ENCODE data around the gene GARRE1.
A peak's percentile ranks its signal among the peaks of the same experiment; 100 is the strongest.
"Not testable (repeated sequence)": the region's sequence is repeated elsewhere in the genome, so short reads cannot be mapped to it uniquely, and the experiment has no call there.

Gene GARRE1

GRCh38 chr19:34260771-34261173, 6.4 kb downstream of the GARRE1 start:
- no peak for DNase-seq

DNA sequence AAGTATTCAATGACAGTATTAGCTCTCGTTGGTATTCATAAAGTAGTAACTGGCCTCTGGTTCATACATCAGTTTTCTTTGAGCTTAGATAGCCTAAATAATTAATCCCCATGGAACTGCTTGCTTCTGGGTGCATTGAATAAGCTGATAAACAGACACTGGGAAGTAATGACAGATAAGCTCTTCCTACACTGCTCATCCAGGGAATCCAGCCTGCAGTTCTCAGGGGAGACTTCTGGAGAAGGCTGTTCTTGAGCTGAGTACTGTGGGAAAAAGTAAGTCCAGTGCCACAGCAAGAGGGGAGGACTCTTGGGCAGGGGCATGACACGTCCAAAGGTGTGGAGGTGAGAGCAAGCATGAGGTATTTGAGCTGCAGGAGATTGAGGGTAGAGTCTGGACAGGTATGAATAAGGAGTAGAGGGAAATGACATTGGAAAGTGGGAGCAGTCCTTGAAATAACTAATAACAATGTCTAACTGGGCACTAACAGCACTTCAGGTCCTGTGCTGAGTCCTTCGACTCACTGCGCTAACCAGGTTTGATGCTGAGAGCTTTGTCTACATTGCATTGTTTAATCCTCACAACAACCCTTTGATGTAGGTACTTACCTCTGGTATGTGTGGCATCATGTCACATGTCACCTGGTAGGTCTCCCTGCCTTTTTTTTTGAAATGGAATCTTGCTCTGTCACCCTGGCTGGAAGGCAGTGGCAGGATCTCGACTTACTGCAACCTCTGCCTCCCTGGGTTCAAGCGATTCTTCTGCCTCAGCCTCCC, 7.2 kb downstream of the GARRE1 start:
- no peak for DNase-seq

- DNase-seq, result no peak
These were observed 9.4 kb downstream of the GARRE1 start for GRCh38 chr19:34263745-34264237.

DNA sequence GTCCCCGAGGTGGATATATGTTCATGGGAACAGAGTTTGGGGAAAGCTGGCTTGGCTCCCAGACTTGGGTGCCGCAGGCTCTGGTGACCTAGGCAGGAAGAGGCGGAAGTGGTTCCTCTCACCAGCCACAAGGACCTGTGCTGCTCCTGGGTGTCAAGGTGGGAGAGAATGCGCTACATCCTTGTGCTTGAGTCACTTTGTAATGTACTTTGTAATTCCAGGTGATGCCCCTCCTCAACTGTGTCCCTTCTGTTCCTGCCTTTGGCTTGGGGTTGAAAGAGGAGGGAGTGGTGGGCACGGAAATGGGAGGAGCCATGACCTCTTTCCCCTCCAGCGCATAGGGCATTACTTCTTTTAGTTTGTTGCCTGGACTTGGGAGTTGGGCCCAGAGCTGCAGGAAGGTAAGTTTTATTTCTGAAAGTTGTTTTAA, 10.9 kb downstream of the GARRE1 start:
- DNase-seq, result no peak

- peak; percentile 13 for DNase-seq
These were observed 14.7 kb downstream of the GARRE1 start for GRCh38 chr19:34269081-34269480.

GRCh38 chr19:34269489-34269888, 15.1 kb downstream of the GARRE1 start:
- DNase-seq, result no peak

GRCh38 chr19:34269968-34270621, 15.7 kb downstream of the GARRE1 start:
- DNase-seq, result peak; percentile 91

DNA sequence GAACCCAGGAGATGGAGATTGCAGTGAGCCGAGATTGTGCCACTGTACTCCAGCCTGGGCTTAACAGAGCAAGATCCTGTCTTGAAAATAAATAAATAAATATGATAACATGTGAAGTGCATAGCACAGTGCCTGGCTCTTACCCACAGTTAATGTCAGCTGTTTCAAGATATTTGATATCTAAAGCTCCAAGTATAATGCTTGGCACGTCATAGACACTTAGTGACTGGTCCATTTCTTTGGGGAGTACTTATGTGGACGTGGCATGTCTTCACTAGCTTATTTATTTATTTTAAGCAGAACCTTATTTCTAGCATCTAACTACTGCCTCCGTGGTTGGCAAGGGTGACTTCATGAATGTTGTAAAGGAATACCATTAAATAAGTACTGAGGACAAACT, 18.8 kb downstream of the GARRE1 start:
- DNase-seq, result no peak

GRCh38 chr19:34274284-34274826, 20.0 kb downstream of the GARRE1 start:
- no peak for DNase-seq

DNA sequence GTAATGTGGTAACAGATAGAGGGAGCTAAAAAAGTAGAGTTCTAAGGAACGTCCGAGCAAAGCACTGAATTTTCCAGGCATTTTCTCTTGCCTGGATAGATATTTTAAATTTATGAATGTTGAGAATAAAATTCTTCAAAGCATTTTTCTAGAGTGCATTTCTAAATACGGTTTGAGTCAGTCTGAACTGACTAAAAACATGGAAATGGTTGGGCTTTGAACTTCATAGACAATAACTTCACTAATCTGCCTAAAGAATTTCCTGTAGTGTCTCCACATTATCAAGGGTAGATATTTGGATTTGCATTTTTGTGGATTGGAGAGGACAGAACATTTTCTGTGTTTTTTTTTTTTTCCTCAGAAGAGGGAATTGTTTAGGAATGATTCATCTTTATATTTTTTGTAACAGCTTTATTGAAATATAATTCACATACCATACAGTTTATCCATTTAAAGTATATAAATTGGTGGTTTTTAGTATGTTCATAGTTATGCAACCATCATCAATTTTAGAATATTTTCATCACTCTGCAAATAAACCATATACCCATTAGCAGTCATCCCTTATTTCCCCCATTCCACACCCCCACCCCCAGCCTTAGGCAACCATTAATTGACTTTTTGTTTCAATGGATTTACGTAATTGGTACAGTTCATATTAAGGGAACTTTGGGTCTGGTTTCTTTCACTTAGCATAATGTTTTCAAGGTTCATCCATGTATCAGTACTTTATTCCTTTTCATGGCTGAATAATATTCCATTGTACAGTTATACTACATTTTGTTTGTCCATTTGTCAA, 20.7 kb downstream of the GARRE1 start:
- no peak for DNase-seq

DNA sequence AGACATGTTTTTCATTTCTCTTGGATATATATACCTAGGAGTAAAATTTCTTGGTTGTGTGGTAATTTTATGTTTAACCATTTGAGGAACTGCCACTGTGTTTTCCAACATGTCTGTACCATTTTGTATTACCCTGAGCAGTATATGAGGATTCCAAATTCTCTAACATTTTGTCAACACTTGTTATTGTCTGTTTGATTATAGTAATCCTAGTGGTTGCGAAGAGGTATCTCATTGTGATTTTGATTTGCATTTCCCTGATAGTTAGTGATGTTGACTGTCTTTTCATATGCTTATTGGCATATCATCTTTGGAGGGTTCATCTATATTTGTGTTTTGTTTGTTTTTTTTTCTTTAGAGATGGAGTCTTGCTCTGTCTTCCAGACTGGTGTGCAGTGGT, 21.4 kb downstream of the GARRE1 start:
- DNase-seq, result no peak

- no peak for DNase-seq
These were observed 22.3 kb downstream of the GARRE1 start for GRCh38 chr19:34276614-34277013.

- no peak for DNase-seq
These were observed 22.9 kb downstream of the GARRE1 start for GRCh38 chr19:34277244-34277643.

DNA sequence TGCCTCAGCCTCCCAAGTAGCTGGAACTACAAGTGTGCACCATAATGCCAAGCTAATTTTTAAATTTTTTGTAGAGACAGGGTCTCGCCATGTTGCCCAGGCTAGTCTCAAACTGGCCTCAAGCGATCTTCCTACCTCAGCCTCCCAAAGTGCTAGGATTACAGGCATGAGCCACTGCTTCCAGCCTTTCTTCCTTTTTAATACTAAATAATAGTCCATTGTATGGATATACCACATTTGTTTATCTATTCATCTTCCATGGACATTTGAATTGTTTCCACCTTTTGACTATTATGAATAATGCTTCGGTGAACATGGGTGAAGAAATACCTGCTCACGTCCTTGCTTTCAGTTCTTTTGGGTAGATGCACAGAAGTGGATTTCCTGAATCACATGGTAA, 24.4 kb downstream of the GARRE1 start:
- no peak for DNase-seq

DNA sequence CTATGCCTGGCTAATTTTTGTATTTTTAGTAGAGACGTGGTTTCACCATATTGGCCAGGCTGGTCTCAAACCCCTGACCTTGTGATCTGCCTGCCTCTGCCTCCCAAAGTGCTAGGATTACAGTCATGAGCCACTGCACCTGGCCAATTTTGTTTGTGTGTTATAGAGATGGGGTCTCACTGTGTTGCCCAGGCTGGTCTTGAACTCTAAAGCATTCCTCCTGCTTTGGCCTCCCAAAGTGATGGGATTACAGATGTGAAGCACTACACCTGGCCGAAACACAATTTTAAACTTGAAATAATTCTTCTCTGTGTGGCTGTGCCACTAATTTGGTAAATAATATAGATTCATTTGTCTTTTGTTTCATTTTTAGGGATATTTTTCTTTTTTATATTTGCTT, 27.1 kb downstream of the GARRE1 start:
- not testable (repeated sequence) for DNase-seq

GRCh38 chr19:34282611-34283519, 28.5 kb downstream of the GARRE1 start:
- DNase-seq, result no peak

DNA sequence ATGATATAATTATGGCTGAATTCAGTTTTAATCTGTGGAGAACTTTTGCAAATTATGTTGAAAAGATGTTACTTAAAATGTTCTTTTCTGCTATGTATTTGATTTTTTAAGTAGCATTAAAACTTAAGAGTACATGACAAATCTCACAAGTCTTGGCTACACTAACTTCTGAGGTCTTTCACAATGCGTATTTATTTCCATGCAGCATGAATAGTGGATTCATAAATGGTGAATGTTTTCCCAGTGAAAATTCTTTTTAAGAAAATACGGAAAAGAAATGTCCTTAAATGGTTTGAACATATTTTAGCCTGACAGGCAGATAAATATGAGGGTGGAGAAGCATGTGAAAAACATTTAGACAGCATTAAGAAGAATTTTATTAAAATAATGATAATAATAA, 30.2 kb downstream of the GARRE1 start:
- no peak for DNase-seq

GRCh38 chr19:34287662-34288140, 33.3 kb downstream of the GARRE1 start:
- no peak for DNase-seq

GRCh38 chr19:34288381-34288780, 34.0 kb downstream of the GARRE1 start:
- no peak for DNase-seq

DNA sequence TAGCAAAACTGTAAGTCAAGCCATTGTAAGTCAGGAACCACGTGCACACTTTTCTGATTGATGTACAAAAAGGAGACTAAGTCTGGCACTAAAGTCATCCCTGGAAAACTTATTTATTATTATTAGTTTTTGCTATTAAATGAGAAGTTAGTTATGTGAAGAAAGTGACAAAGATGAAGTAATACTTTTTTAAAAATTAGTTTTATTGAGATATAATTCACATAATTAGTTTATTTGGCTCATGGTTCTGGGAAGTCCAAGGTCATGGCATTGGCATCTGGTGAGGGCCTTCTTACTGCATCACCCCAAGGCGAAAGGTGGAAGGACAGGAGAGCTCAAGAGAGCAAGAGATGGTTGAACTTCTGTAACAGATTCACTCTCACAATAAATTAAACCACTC, 36.9 kb downstream of the GARRE1 start:
- DNase-seq, result no peak

- no peak for DNase-seq
These were observed 40.7 kb downstream of the GARRE1 start for GRCh38 chr19:34295103-34295502.
